ENCODE data around the gene BHLHA15. TPM values are rescaled to one million over a fixed set of nuclear protein-coding genes. Genes with fewer than 3 reads are reported as not detected.
A peak's percentile ranks its signal among the peaks of the same experiment; 100 is the strongest.
"Not testable (repeated sequence)": the region's sequence is repeated elsewhere in the genome, so short reads cannot be mapped to it uniquely, and the experiment has no call there.

The BHLHA15 gene
- total RNA-seq, 2 experiments from 2014 or later, result 0.76 to 2.0 TPM

DNA sequence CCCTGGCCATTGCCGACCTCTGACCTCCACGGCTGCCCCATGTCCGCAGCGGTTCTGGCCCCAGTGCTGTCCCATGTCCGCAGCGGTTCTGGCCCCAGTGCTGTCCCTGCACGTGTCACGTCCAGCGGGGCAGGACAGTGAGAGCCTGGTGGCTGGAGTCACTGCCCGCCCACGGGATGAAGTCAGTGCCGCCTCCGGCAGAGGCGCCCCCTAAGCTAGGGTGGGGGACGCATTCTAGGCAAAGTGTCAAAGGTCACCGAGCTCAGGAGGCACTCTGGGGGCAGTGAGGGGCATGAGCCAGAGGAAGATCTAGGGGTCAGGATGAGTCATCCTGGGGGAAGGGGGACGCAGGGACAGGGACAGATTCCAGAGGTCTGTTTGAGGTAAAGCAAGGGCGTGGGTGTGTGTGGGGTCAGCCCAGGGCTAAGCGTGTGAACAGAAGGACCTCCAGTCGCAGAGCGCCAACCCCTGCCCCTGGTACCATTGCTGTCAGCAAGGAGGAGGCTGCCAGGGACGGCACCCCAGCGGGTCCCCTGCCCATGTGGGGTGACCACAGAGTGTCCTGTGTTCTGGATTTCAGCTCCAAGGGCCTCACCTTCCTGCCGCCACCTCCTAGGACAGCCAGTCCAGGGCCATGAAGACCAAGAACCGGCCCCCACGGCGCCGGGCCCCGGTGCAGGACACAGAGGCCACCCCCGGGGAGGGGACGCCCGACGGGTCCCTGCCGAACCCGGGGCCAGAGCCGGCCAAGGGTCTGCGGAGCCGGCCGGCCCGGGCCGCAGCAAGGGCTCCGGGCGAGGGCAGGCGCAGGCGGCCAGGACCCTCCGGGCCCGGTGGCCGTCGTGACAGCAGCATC, 665 bp downstream of the BHLHA15 start:
- Mint-ChIP-seq H3K4me1 (no peaks in the 10 kb centered on the region), H3K36me3 (peaks cover 3% of the 10 kb centered on the region), H3K4me3 (peak overlapping the region; percentile 61), H3K27me3 (no peaks in the 10 kb centered on the region), H3K27ac (no peak overlapping the region), H3K9me3 (no peaks in the 10 kb centered on the region)
- DNase-seq, result no peak

DNA sequence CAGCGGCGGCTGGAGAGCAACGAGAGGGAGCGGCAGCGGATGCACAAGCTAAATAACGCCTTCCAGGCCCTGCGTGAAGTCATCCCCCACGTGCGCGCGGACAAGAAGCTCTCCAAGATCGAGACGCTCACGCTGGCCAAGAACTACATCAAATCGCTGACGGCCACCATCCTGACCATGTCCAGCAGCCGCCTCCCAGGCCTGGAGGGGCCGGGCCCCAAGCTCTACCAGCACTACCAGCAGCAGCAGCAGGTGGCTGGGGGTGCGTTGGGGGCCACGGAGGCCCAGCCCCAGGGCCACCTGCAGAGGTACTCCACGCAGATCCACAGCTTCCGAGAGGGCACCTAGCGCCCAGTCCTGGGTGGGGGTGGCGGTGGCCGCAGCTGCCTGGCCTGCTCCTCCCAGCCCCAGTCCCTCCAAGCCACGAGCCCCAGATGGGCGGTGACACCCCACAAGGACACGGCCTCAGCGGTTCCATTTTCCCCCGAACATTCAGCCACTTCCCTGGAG, 1.3 kb downstream of the BHLHA15 start:
- no peaks in the 10 kb centered on the region for H3K4me1 Mint-ChIP-seq
- H3K27me3 Mint-ChIP-seq, result no peaks in the 10 kb centered on the region
- H3K27ac Mint-ChIP-seq, result no peak overlapping the region
- no peak for DNase-seq
- H3K9me3 Mint-ChIP-seq, result no peaks in the 10 kb centered on the region
- H3K36me3 Mint-ChIP-seq, result no peaks in the 10 kb centered on the region
- no peak overlapping the region for H3K4me3 Mint-ChIP-seq

DNA sequence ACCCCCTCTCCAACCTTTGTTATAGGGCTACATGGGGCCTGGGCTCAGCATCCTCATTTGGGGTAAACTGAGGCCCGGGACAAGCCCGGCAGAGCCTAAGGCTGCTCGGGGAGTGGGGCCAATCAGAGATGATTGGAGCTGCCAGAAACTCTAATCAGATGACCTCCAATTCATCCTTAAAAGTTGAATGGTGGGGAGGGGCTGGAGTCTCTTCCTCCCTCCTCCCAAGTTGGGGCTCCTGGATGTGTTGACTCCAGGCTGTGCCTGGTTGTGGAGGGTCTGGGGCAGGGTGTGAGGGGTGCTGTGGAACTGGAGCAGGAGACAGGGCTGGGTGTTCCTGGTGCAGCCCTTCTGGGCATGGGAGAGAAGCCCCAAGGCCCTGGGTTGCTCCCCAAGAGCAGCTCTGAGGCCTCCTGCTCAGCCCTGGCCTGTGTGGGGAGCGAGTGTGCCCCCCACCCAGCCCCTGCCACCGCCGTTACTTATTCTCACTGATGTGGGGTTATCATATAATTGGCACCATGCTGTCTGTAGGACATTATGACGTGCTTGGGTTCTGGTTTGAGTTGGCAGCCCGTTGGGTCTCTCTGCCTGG, 2.2 kb downstream of the BHLHA15 start:
- Mint-ChIP-seq H3K4me1 (peaks cover 4% of the 10 kb centered on the region), H3K27me3 (no peaks in the 10 kb centered on the region), H3K4me3 (no peak overlapping the region), H3K36me3 (no peaks in the 10 kb centered on the region), H3K27ac (no peak overlapping the region), H3K9me3 (no peaks in the 10 kb centered on the region)
- DNase-seq, result no peak

DNA sequence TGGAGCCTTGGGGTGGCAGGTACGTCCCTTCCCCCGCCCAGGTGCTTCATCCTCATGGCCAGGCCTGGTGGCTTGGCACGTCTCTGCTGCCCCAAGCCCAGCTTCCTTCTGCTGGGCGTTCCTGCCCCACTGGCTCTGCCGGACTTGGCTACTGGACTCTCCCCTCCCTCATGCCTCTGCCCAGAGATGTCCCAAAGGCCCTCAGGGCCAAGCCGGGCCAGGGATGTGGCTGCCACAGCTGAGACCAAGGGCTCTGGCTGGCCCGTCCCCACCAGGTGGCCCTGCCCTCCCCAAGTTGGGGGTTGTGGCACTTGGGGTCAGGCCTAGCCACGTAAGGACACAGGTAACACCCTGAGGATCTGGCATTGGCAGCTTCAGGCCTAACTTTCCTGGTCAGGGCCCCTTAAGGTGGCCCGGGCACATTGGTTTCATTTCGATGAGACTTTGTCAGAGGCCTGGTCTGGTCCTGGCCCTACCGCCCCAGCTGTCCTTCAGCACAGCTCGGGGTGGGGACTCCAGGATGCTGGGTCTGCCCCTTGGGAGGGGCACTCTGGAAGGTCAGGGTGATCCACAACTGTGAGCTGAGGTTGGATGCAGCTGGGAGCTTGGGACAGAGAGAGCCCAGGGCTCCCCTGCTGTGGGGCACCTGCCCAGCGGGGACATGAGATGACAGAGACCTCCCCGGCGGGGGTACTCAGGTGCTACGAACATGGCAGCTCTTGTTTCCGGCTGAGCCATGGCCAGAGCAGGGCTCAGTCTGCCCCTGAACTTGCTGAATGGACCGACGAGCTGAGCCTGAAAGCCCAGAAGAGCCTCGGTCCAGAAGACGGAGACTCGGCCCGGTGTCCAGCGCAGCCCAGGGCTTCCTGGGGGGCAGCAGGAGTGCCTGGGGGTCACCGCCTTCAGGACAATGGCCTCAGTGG, 2.9 kb downstream of the BHLHA15 start:
- no peaks in the 10 kb centered on the region for H3K9me3 Mint-ChIP-seq
- no peaks in the 10 kb centered on the region for H3K36me3 Mint-ChIP-seq
- no peak for DNase-seq
- no peaks in the 10 kb centered on the region for H3K27me3 Mint-ChIP-seq
- no peak overlapping the region for H3K27ac Mint-ChIP-seq
- no peak overlapping the region for H3K4me3 Mint-ChIP-seq
- H3K4me1 Mint-ChIP-seq, result peaks cover 8% of the 10 kb centered on the region

DNA sequence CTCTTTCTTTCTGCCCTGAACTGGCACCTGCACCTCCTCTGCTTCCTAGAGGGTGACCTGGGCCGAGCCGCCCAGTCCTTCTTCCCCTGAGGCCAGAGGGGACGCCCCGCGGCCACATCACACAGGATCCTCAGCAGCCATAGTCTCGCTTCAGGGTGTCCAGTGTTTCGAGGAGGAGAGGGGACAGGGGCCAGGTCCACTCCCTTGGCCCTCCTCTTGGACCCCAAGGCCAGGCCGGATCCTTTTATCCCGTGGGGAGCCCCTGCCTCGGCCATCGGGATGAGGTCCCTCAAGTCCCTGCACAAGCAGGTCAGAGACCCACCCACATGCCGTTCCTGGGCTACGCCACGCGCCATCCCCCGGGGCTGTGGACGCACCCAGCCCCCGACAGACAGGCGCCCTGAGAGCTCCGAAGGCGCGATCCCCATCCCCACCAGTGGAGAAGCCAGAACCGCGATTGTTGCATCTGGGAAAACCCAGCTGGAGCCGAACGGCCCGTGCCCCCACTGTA, 3.6 kb downstream of the BHLHA15 start:
- Mint-ChIP-seq H3K36me3 (no peaks in the 10 kb centered on the region), H3K27me3 (no peaks in the 10 kb centered on the region), H3K4me1 (peaks cover 10% of the 10 kb centered on the region), H3K9me3 (no peaks in the 10 kb centered on the region), H3K4me3 (no peak overlapping the region), H3K27ac (no peak overlapping the region)
- DNase-seq, result no peak

DNA sequence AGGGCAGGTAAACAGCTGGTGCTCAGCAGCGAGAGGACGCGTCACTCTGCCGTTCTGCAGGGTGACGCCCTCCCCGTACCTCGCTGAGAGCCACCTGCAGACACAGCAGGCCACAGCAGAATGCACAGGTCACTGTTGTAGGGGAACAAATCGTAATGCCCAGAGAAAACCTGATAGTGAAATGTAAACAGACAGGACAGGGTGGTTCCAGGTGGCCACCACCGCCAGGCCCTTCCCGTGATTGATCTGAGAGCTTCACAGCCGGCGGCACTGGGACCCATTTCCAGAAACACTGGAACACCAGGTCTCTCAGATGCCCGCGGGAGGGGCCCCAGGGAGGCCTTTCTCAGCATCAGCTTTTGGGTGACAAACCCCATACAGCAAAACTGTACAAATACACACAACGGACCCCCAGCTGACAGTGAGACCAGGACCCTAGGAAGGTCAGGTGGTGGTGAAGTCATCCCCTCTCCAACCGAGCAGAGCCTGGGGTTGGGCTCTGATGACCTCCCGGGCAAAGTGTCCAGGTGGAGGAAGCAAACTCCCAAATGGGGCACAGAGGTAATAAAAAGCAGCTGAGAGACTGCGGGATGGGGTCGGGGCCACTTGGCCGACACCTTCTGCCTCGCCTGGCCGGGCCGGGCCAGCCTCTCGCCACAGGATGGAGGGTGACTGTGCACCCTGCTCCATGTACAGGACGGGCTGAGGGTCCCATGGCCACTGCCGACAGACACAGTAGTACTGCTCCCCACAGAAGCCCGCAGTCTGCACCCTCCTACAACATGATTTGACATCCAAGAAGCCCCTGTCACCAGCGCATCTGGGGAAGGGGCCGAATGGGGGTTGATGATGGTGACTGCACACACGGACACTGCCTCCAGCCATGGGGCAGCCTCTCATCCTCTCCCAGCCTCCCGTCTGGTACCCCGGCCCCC, 4.6 kb downstream of the BHLHA15 start:
- H3K9me3 Mint-ChIP-seq, result no peaks in the 10 kb centered on the region
- no peaks in the 10 kb centered on the region for H3K27me3 Mint-ChIP-seq
- DNase-seq, result no peak
- no peak overlapping the region for H3K4me3 Mint-ChIP-seq
- no peaks in the 10 kb centered on the region for H3K36me3 Mint-ChIP-seq
- H3K4me1 Mint-ChIP-seq, result peaks cover 10% of the 10 kb centered on the region
- no peak overlapping the region for H3K27ac Mint-ChIP-seq

DNA sequence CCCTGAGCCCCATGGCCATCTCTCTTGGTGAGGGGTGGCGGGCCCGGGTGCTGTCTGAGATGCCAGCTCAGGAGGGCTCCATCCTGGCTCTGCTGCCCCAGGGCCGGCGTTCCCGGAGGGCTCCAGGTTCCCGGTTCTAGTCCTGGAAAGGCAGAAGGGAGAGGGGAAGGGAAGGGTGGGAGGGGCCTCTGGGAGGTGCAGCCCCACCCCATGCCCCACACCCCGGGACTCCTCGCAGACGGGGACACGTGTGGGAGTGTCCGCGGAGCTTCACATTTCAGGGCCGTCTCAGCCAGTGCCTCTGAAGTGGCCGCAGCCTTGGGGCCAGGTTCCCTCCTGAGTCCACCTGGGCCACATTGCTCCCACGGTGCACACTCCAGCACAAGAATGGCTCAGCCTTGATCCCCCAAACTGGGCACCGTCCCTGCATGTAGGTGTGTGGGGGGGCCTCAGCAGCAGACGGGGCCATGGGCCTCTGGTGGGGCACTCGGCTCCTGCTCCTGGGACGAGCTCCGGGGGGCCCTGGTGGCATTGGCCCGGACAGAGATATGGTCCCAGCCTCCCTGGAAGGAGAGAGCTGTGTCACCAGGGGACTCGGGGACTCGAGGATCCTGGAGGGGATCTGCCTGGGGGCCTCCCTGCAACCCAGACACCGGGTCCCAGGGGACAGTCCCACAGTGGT, 5.8 kb downstream of the BHLHA15 start:
- Mint-ChIP-seq H3K36me3 (no peaks in the 10 kb centered on the region), H3K27me3 (no peaks in the 10 kb centered on the region), H3K9me3 (no peaks in the 10 kb centered on the region), H3K4me3 (no peak overlapping the region), H3K27ac (no peak overlapping the region), H3K4me1 (peaks cover 10% of the 10 kb centered on the region)
- no peak for DNase-seq

DNA sequence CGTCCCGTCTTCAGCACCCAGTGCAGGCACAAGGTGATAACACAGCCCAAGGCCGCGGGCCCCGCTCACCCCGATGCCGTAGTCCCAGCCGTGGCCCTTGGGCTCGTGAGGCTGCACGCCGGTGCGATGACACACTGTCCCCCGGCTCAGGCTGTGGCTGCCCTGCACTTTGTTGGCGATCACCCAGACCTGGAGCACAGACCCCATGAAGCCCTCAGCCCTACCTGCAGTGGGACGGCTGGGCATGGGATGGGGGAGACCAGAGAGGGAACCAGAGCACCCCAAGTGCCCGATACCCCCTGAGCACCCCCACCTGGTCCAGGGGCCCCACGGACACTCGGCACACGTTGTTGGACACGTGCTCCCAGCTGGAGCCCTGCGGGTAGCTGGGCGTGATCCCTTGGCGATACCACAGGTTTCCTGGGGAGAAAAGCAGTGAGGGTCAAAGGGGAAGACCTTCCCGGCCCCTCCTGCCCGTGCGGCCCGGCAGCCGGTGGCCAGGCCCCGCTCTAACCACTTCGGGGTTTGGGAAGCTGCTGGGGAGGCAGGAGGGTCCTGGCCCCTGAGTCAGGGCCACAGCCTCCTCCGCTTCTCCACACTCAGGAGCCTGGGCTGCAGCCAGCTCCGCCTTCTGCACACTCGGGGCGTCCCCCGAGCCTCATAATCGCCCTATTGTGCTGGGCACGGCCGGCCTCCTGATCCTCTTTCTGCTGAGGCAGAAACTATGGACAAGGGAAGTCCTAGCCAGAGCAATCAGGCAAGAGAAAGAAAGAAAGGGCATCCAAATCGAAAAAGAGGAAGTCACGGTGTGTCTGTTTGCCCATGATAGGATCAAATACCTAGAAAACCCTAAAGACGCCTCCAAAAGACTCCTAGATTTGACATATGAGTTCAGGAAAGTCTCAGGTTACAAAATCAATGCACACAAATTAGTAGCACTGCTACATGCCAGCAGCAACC, 6.7 kb downstream of the BHLHA15 start:
- H3K36me3 Mint-ChIP-seq, result no peaks in the 10 kb centered on the region
- no peak for DNase-seq
- H3K27me3 Mint-ChIP-seq, result no peaks in the 10 kb centered on the region
- H3K4me3 Mint-ChIP-seq, result no peak overlapping the region
- H3K9me3 Mint-ChIP-seq, result no peaks in the 10 kb centered on the region
- H3K4me1 Mint-ChIP-seq, result peaks cover 10% of the 10 kb centered on the region
- H3K27ac Mint-ChIP-seq, result peak overlapping the region; percentile 48

DNA sequence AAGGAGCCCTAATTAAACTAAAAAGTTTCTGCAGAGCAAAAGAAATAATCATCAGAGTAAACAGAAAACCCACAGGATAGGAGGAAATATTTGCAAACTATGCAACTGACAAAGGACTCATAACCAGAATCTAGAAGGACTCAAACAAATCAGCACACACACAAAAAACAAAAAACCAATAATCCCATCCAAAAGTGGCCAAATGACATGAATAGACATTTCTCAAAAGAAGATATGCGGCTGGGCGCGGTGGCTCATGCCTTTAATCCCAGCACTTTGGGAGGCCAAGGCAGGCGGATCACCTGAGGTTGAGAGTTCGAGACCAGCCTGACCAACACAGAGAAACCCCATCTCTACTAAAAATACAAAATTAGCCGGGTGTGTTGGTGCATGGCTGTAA, 8.1 kb downstream of the BHLHA15 start:
- not testable (repeated sequence) for H3K36me3 Mint-ChIP-seq, H3K27ac Mint-ChIP-seq, H3K27me3 Mint-ChIP-seq, H3K4me3 Mint-ChIP-seq, H3K9me3 Mint-ChIP-seq, DNase-seq
- peaks cover 10% of the 10 kb centered on the region for H3K4me1 Mint-ChIP-seq

DNA sequence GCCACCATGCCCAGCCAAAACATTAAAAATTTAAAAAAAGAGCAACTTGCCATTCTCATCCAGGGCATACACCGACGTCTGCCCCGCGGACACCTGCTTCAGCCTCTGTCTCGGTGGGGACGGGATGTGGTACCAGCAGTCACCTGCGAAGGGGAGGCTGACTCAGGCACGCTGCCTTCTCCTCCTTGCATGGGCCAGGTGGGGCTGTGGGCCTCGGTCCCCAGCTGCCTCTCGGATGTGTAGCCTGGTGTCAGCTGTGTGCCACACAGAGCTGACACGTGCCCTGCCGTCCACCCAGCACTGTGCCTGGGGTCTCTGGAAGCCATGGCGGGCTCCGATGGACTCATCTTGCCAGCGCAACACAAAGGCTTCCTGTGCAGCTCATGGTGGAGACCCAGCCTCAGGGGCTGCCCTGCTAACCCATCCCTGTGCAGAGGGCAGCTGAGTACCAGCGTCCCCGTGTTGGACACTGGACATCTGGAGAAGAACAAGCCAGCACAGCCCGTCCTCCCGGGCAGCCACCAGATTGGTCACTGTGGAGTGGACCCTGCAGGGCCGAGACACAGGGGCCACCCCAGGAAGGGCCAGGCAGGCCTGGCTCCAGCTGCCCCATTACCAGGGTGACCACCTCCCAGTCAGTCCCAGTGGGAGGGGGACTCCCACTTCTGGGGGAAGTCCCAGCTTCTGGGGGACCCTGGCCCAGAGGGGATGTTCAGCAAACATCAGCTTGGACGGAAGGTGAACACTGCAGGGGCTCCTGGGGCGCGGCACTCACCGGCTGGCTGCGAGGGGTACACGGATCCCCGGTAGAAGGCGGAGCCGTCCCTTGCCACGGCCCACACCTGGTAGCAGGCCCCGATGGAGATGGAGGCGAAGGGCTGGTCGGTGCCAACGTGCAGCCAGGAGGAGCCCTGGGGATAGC, 10.6 kb downstream of the BHLHA15 start:
- H3K27ac Mint-ChIP-seq, result no peak overlapping the region
- no peaks in the 10 kb centered on the region for H3K36me3 Mint-ChIP-seq
- no peak for DNase-seq
- H3K27me3 Mint-ChIP-seq, result no peaks in the 10 kb centered on the region
- peaks cover 10% of the 10 kb centered on the region for H3K4me1 Mint-ChIP-seq
- no peaks in the 10 kb centered on the region for H3K9me3 Mint-ChIP-seq
- H3K4me3 Mint-ChIP-seq, result no peak overlapping the region

DNA sequence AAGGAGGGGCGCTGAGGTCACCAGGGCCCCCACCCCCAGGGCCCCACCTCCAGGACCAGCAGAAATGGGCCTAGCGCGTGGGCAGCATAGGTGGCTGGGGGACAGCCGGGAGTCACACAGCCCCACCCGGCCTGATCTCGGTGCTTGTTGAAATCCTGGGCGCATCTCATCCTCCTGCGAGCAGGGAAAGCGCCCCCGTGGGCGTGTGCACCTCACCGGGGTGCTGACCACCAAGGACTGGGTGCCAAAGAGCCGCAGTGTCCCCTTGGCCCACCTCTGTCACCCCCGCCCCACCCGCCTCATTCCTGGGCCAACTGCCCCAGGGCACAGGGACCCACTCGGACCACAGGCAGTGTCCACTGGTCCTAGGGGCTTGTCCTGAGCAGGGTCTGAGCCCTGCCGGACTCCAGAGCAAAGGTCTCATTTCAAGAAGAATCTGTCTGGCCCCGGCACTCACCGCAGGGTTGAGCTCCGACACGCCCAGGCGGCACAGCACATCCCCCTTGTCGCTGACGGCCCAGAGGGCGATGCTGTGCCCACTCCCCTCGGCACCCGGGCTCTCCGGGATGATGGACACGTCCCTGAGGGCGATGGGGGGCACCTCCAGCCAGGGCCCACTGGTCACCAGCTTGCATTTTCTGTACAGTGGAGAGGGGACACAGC, 11.4 kb downstream of the BHLHA15 start:
- H3K4me3 Mint-ChIP-seq, result no peak overlapping the region
- no peak overlapping the region for H3K27ac Mint-ChIP-seq
- no peaks in the 10 kb centered on the region for H3K36me3 Mint-ChIP-seq
- H3K27me3 Mint-ChIP-seq, result no peaks in the 10 kb centered on the region
- H3K9me3 Mint-ChIP-seq, result no peaks in the 10 kb centered on the region
- DNase-seq, result no peak
- H3K4me1 Mint-ChIP-seq, result peaks cover 10% of the 10 kb centered on the region

All from activated naive CD8-positive, alpha-beta T cell treated with anti-CD3 and anti-CD28 coated beads for 36 hours (primary cell).